Duodenal mucosa (tissue), 2 donors: ENCODE results near the gene SYNPO.

Experiments
- H3K27ac ChIP-seq: one replicate; pipeline ENCODE4 v1.7.0; 2013; ENCODE audit warnings: low read depth, low read length
- H3K27me3 ChIP-seq, 2 donors: one replicate each; pipeline ENCODE4 v1.7.0; 2013; ENCODE audit warnings: low read length in 2 of 2, control low read depth in 1 of 2; ENCODE audit not compliant: insufficient read depth in 2 of 2, control insufficient read depth in 1 of 2
- H3K36me3 ChIP-seq, 2 donors: one replicate each; pipeline ENCODE4 v1.7.0; 2013; ENCODE audit warnings: low read length in 2 of 2, control low read depth in 1 of 2; ENCODE audit not compliant: insufficient read depth in 2 of 2, control insufficient read depth in 1 of 2
- H3K4me1 ChIP-seq, 2 donors: one replicate each; pipeline ENCODE4 v1.7.0; 2013; ENCODE audit warnings: low read length in 2 of 2, control low read depth in 1 of 2; ENCODE audit not compliant: insufficient read depth in 2 of 2, control insufficient read depth in 1 of 2
- H3K4me3 ChIP-seq, 2 donors: one replicate each; pipeline ENCODE4 v1.7.0; 2013; ENCODE audit warnings: low read length in 2 of 2, low read depth in 1 of 2
- H3K9ac ChIP-seq, 2 donors: one replicate each; pipeline ENCODE4 v1.7.0; 2013; ENCODE audit warnings: low read length in 2 of 2, low read depth in 1 of 2
- H3K9me3 ChIP-seq, 2 donors: one replicate each; pipeline ENCODE4 v1.7.0; 2013; ENCODE audit warnings: low read length in 2 of 2, control low read depth in 1 of 2; ENCODE audit not compliant: control insufficient read depth in 1 of 2

The SYNPO gene

GRCh38 chr5:150655221-150655620, 14.8 kb downstream of the SYNPO start:
- no peaks in the 10 kb centered on the region for H3K27me3 ChIP-seq
- H3K4me3 ChIP-seq = no peak overlapping the region
- H3K27ac ChIP-seq = no peak overlapping the region
- H3K9ac ChIP-seq = no peak overlapping the region
- H3K4me1 ChIP-seq = peaks cover 0 to 4% of the 10 kb centered on the region in 2 donors
- H3K9me3 ChIP-seq = no peaks in the 10 kb centered on the region
- H3K36me3 ChIP-seq = peaks cover 0 to 25% of the 10 kb centered on the region in 2 donors

GRCh38 chr5:150656191-150657132, 16.0 kb downstream of the SYNPO start:
- Histone ChIP-seq H3K36me3 (peaks cover 0 to 14% of the 10 kb centered on the region in 2 donors), H3K9ac (peak overlapping the region; percentile 38 to 50), H3K4me1 (peaks cover 0 to 4% of the 10 kb centered on the region in 2 donors), H3K27ac (no peak overlapping the region), H3K4me3 (peak overlapping the region; percentile 61 to 66), H3K27me3 (no peaks in the 10 kb centered on the region), H3K9me3 (no peaks in the 10 kb centered on the region)

- Histone ChIP-seq H3K4me3 (no peak overlapping the region), H3K27ac (no peak overlapping the region), H3K4me1 (peaks cover 0 to 4% of the 10 kb centered on the region in 2 donors), H3K36me3 (peaks cover 0 to 3% of the 10 kb centered on the region in 2 donors), H3K9me3 (no peaks in the 10 kb centered on the region), H3K9ac (no peak overlapping the region), H3K27me3 (peaks cover 0 to 7% of the 10 kb centered on the region in 2 donors)
Measured at GRCh38 chr5:150658121-150658520, 17.7 kb downstream of the SYNPO start.

- Histone ChIP-seq H3K4me1 (peaks cover 0 to 4% of the 10 kb centered on the region in 2 donors), H3K27ac (no peak overlapping the region), H3K9me3 (no peaks in the 10 kb centered on the region), H3K4me3 (no peak overlapping the region), H3K36me3 (peaks cover 0 to 3% of the 10 kb centered on the region in 2 donors), H3K9ac (no peak overlapping the region), H3K27me3 (peaks cover 0 to 7% of the 10 kb centered on the region in 2 donors)
Measured at GRCh38 chr5:150658699-150659265, 18.3 kb downstream of the SYNPO start.

- peaks cover 0 to 4% of the 10 kb centered on the region in 2 donors for H3K4me1 ChIP-seq
- H3K27ac ChIP-seq = no peak overlapping the region
- peaks cover 2 to 7% of the 10 kb centered on the region in 2 donors for H3K27me3 ChIP-seq
- peaks cover 0 to under 1% of the 10 kb centered on the region in 2 donors for H3K36me3 ChIP-seq
- H3K9me3 ChIP-seq = no peaks in the 10 kb centered on the region
- H3K4me3 ChIP-seq = no peak overlapping the region
- no peak overlapping the region for H3K9ac ChIP-seq
Measured at GRCh38 chr5:150659360-150660107, 19.1 kb downstream of the SYNPO start.

- no peak overlapping the region for H3K4me3 ChIP-seq
- no peaks in the 10 kb centered on the region for H3K36me3 ChIP-seq
- H3K9me3 ChIP-seq = no peaks in the 10 kb centered on the region
- H3K27me3 ChIP-seq = peaks cover 8 to 12% of the 10 kb centered on the region in 2 donors
- H3K9ac ChIP-seq = no peak overlapping the region
- H3K27ac ChIP-seq = no peak overlapping the region
- peaks cover 0 to 4% of the 10 kb centered on the region in 2 donors for H3K4me1 ChIP-seq
Measured at GRCh38 chr5:150660108-150660831, 19.8 kb downstream of the SYNPO start.

GRCh38 chr5:150661086-150661485, 20.6 kb downstream of the SYNPO start, which contains the start of gene MYOZ3:
Gene MYOZ3 (plus strand): TSS chr5:150661251. CDS start chr5:150662942, 1,691 bp downstream.
- H3K9me3 ChIP-seq = no peaks in the 10 kb centered on the region
- H3K4me1 ChIP-seq = peaks cover 0 to 2% of the 10 kb centered on the region in 2 donors
- H3K4me3 ChIP-seq = no peak within 1 kb of the TSS
- peaks cover 8 to 12% of the 10 kb centered on the region in 2 donors for H3K27me3 ChIP-seq
- no peak within 1 kb of the TSS for H3K9ac ChIP-seq
- H3K36me3 ChIP-seq = no peaks in the 10 kb centered on the region
- H3K27ac ChIP-seq = no peak within 1 kb of the TSS

- H3K9ac ChIP-seq = no peak overlapping the region
Measured at GRCh38 chr5:150661821-150662596, 21.5 kb downstream of the SYNPO start.

More at GRCh38 chr5:150661821-150662596, 21.5 kb downstream of the SYNPO start:
- Histone ChIP-seq H3K27ac (no peak overlapping the region), H3K27me3 (peaks cover 8 to 12% of the 10 kb centered on the region in 2 donors), H3K9me3 (no peaks in the 10 kb centered on the region), H3K36me3 (no peaks in the 10 kb centered on the region), H3K4me1 (no peaks in the 10 kb centered on the region), H3K4me3 (no peak overlapping the region)
